HG02938 (cell line): ENCODE data around the gene ENTPD1.
"Not testable (repeated sequence)": the region's sequence is repeated elsewhere in the genome, so short reads cannot be mapped to it uniquely, and the experiment has no call there.

Experiments used
- ATAC-seq: cut with Tn5 transposase; IDR thresholded peaks from one replicate; pipeline ENCODE4 v1.9.1; 2021; ENCODE audit warnings: mild to moderate bottlenecking, moderate library complexity; ENCODE audit not compliant: unreplicated experiment

Gene ENTPD1

DNA sequence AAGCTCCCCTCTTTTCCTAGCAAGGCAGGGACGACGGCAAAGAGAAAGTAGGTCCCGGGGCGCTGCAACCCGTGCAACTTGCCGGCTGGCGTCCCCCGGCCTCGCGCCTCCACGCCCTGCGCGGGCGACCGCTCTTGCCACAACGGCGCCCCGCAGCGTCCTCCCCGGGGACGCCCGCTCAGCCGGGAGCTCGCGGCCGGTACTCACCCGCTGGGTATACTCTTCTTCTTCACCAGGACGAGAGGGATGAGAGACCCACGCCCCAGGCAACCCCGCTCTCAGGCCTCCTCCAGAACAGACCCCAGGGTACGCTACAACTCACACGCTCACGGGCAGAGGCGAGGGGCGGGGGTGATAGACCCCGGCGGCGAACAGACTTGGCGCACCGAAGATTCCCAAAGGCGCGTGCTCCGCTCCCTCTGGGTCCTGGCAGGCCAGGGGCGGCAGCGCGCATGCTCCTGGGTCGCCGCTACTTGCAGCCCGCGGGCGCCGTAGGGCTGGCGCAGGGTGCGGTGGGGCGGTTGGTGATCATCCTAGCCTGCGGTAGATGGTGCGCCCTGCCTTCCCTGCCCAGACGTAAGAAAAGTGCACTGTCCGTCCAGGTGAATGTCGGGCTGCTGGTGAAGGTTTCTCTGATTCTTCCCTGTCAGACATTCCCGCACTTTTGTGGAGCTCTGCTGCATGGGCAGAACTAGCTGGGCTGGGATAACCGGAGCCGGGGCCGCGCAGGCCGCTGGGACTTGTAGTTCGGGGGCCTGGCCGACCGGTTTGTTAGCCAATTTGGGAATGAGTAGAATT, 151.7 kb downstream of the ENTPD1 start, which contains the start of gene CC2D2B:
CC2D2B (plus strand) TSS at position 520 of the 798 bp plus-strand sequence. CDS start 3,349 bp downstream, outside the sequence.
- peak; percentile 74 for ATAC-seq

DNA sequence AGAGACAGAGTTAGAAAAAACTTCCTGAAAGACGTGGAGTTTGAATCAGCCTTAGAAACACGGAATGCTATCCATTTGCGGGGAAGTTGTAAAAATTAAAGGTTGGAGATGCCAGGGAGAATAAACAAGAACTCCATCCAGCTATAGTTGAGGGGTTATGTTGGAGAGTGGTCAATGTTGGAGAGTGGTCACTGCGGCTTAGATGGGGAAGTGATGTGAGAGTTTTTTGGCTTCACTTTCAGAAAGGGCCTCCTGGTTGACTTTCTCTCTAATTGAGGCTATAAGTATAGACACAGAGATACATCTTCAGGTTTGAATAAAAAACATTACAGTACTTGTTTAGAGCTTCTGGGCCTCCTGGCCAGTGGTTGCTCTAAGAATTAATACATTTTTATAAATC, 152.5 kb downstream of the ENTPD1 start:
- no peak for ATAC-seq

DNA sequence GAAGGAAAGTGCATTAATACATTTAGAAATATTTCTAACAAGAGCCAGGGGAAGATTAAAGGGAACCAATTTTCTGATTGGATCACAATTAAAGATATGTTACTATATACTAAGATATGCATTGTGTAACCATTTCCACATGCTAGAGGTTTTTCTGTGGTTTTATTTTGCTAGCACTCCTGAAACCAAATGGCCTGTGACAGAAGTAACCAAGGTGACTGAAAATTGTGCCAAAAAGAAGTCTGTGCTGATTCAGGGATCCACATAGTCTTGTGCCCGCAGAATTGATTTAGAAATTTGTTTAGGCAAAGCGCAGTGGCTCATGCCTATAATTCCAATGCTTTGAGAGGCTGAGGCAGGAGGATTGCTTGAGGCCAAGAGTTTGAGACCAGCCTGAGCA, 153.6 kb downstream of the ENTPD1 start:
- ATAC-seq: no peak

DNA sequence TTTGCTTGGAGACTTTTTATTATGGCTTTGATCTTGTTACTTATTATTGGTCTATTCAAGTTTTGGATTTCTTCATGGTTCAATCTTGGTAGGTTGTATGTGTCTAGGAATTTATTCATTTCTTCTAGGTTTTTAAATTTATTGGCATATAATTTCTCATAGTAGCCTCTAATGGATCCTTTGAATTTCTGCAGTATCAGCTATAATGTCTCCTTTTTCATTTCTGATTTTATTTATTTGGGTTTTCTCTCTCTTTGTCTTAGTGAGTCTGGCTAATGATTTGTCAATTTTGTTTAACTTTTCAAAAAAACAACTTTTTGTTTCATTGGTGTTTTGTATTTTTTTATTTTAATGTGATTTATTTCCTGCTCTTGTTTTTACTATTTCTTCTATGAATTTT, 160.1 kb downstream of the ENTPD1 start:
- not testable (repeated sequence) for ATAC-seq
